GM21447 (cell line): ENCODE results near the gene RAC3.
A peak's percentile ranks its signal among the peaks of the same experiment; 100 is the strongest.

ENCODE experiments used
- ATAC-seq: cut with Tn5 transposase; IDR thresholded peaks from one replicate; pipeline ENCODE4 v1.9.1; 2021; ENCODE audit not compliant: unreplicated experiment

Gene RAC3

GRCh38 chr17:82022310-82022980, 9.0 kb upstream of the RAC3 start, which contains the start of gene CENPX:
TSS of gene CENPX (minus strand) at chr17:82022878. CDS start at chr17:82022861, 17 bp downstream.
- no peak for ATAC-seq

- ATAC-seq, result peak; percentile 82
Measured at GRCh38 chr17:82022981-82023446, 8.5 kb upstream of the RAC3 start, which contains the start of gene LRRC45. TSS of gene LRRC45 (plus strand) at chr17:82023305. CDS start at chr17:82023644, 339 bp downstream.

GRCh38 chr17:82023447-82024241, 7.8 kb upstream of the RAC3 start:
- ATAC-seq, result peak; percentile 6

GRCh38 chr17:82024859-82025258, 6.6 kb upstream of the RAC3 start:
- no peak for ATAC-seq

GRCh38 chr17:82025401-82026107, 5.9 kb upstream of the RAC3 start:
- no peak for ATAC-seq

- ATAC-seq, result no peak
Measured at GRCh38 chr17:82028246-82028645, 3.2 kb upstream of the RAC3 start.

GRCh38 chr17:82028966-82029365, 2.5 kb upstream of the RAC3 start:
- no peak for ATAC-seq

GRCh38 chr17:82029391-82029790, 2.1 kb upstream of the RAC3 start:
- ATAC-seq, result no peak

- ATAC-seq, result no peak
Measured at GRCh38 chr17:82029990-82030469, 1.4 kb upstream of the RAC3 start.

- ATAC-seq, result peak; percentile 49
Measured at GRCh38 chr17:82030470-82031302, 792 bp upstream of the RAC3 start.

GRCh38 chr17:82031885-82032627, 578 bp downstream of the RAC3 start:
- no peak for ATAC-seq

- ATAC-seq, result no peak
Measured at GRCh38 chr17:82033359-82034085, 2.0 kb downstream of the RAC3 start.

GRCh38 chr17:82034371-82035011, 3.0 kb downstream of the RAC3 start:
- ATAC-seq, result no peak

- ATAC-seq, result no peak
Measured at GRCh38 chr17:82035488-82035887, 4.0 kb downstream of the RAC3 start.

GRCh38 chr17:82035956-82036633, 4.6 kb downstream of the RAC3 start:
- ATAC-seq, result no peak

GRCh38 chr17:82036634-82037091, 5.2 kb downstream of the RAC3 start:
- ATAC-seq, result no peak

GRCh38 chr17:82037092-82037888, 5.8 kb downstream of the RAC3 start, which contains the start of gene DCXR:
TSS of gene DCXR (minus strand) at chr17:82037697. CDS start at chr17:82037682, 15 bp downstream.
- ATAC-seq, result peak; percentile 91
